GM18517 (cell line): Measurements from ENCODE around the gene SCYL1.
"Not testable (repeated sequence)": the region's sequence is repeated elsewhere in the genome, so short reads cannot be mapped to it uniquely, and the experiment has no call there.

Source experiments
- ATAC-seq: cut with Tn5 transposase; IDR thresholded peaks from one replicate; pipeline ENCODE4 v1.9.1; 2021; ENCODE audit warnings: mild to moderate bottlenecking, moderate library complexity; ENCODE audit not compliant: unreplicated experiment

SCYL1 gene

GRCh38 chr11:65504674-65505465 lies 20.0 kb upstream of the SCYL1 start:
- ATAC-seq = no peak

- ATAC-seq = no peak
These were observed 19.2 kb upstream of the SCYL1 start for GRCh38 chr11:65505466-65506289.

GRCh38 chr11:65506290-65506771 lies 18.6 kb upstream of the SCYL1 start:
- ATAC-seq = peak; percentile 0

- peak; percentile 28 for ATAC-seq
These were observed 17.9 kb upstream of the SCYL1 start for GRCh38 chr11:65506772-65507505.

- ATAC-seq = not testable (repeated sequence)
These were observed 12.6 kb upstream of the SCYL1 start for GRCh38 chr11:65512311-65512710.

GRCh38 chr11:65516135-65516968 lies 8.5 kb upstream of the SCYL1 start:
- no peak for ATAC-seq

GRCh38 chr11:65518941-65519549 lies 5.8 kb upstream of the SCYL1 start:
- ATAC-seq = not testable (repeated sequence)

GRCh38 chr11:65521777-65522521 lies 2.9 kb upstream of the SCYL1 start:
- not testable (repeated sequence) for ATAC-seq

GRCh38 chr11:65522718-65523630 lies 1.9 kb upstream of the SCYL1 start:
- ATAC-seq = not testable (repeated sequence)

GRCh38 chr11:65523631-65523968 lies 1.3 kb upstream of the SCYL1 start:
- not testable (repeated sequence) for ATAC-seq

- no peak for ATAC-seq
These were observed 706 bp upstream of the SCYL1 start for GRCh38 chr11:65524014-65524740.

- ATAC-seq = no peak
These were observed 930 bp downstream of the SCYL1 start for GRCh38 chr11:65525546-65526480.

GRCh38 chr11:65526744-65527143 lies 1.9 kb downstream of the SCYL1 start:
- no peak for ATAC-seq

- no peak for ATAC-seq
These were observed 4.0 kb downstream of the SCYL1 start for GRCh38 chr11:65528819-65529350.

GRCh38 chr11:65529475-65530156 lies 4.7 kb downstream of the SCYL1 start:
- ATAC-seq = no peak

- ATAC-seq = no peak
These were observed 5.2 kb downstream of the SCYL1 start for GRCh38 chr11:65530157-65530496.
